ENCODE results near the gene CMTM7. TPM values are rescaled to one million over a fixed set of nuclear protein-coding genes. Genes with fewer than 3 reads are reported as not detected.

Gene CMTM7
- total and polyA plus RNA-seq, 10 of the 15 experiments (the other 5 are each of a cell fraction or from before 2014, with no cell fraction given): 3.7 to 36.4 (median 14.7) TPM

- TF ChIP-seq ZNF384 (IDR thresholded peaks at IDR 0.05; ENCODE audit: borderline replicate concordance, low read depth, low read length) (no peak), CBX5 (IDR thresholded peaks at IDR 0.05; ENCODE audit: low read depth) (no peak), TCF3 (IDR thresholded peaks at IDR 0.05; ENCODE audit: borderline replicate concordance, insufficient read depth, low read depth, low read length) (no peak), CEBPB (IDR thresholded peaks at IDR 0.05; ENCODE audit: borderline replicate concordance in 1 of 2, low read depth in 2 of 2, low read length in 2 of 2) (no peak), POLR2A (IDR thresholded peaks at IDR 0.05; ENCODE audit: low read depth, low read length) (no peak), TBL1XR1 (IDR thresholded peaks at IDR 0.05; ENCODE audit: low read depth, low read length) (no peak), RELA (IDR thresholded peaks at IDR 0.05; ENCODE audit: borderline replicate concordance, partially characterized antibody) (no peak), YBX1 (IDR thresholded peaks at IDR 0.05) (no peak), PAX8 (IDR thresholded peaks at IDR 0.05) (no peak), EP300 (IDR thresholded peaks at IDR 0.05; ENCODE audit: borderline replicate concordance in 1 of 2, control insufficient read depth in 1 of 2, low read depth in 2 of 2, low read length in 2 of 2) (no peak), NBN (IDR thresholded peaks at IDR 0.05) (no peak), ASH2L (IDR thresholded peaks at IDR 0.05; ENCODE audit: borderline replicate concordance, low read depth) (no peak), ZZZ3 (IDR thresholded peaks at IDR 0.05; ENCODE audit: control insufficient read depth, insufficient read length, low read depth) (no peak), JUNB (IDR thresholded peaks at IDR 0.05) (no peak), BHLHE40 (IDR thresholded peaks at IDR 0.05; ENCODE audit: borderline replicate concordance in 1 of 2, low read depth in 2 of 2, low read length in 1 of 2) (no peak), HDAC2 (IDR thresholded peaks at IDR 0.05) (no peak), BRCA1 (IDR thresholded peaks at IDR 0.05; ENCODE audit: low read depth, low read length) (no peak), BMI1 (IDR thresholded peaks at IDR 0.05; ENCODE audit: borderline replicate concordance) (peak; percentile 28; the same call in 1 of the 2 replicates), TCF7 (IDR thresholded peaks at IDR 0.05; ENCODE audit: borderline replicate concordance) (no peak), RUNX3 (IDR thresholded peaks at IDR 0.05; ENCODE audit: low read length) (peak; percentile 19; the same call in 1 of the 2 replicates), SIN3A (IDR thresholded peaks at IDR 0.05; ENCODE audit: low read depth, low read length) (no peak)
- TF ChIP-seq, protein P1, sequence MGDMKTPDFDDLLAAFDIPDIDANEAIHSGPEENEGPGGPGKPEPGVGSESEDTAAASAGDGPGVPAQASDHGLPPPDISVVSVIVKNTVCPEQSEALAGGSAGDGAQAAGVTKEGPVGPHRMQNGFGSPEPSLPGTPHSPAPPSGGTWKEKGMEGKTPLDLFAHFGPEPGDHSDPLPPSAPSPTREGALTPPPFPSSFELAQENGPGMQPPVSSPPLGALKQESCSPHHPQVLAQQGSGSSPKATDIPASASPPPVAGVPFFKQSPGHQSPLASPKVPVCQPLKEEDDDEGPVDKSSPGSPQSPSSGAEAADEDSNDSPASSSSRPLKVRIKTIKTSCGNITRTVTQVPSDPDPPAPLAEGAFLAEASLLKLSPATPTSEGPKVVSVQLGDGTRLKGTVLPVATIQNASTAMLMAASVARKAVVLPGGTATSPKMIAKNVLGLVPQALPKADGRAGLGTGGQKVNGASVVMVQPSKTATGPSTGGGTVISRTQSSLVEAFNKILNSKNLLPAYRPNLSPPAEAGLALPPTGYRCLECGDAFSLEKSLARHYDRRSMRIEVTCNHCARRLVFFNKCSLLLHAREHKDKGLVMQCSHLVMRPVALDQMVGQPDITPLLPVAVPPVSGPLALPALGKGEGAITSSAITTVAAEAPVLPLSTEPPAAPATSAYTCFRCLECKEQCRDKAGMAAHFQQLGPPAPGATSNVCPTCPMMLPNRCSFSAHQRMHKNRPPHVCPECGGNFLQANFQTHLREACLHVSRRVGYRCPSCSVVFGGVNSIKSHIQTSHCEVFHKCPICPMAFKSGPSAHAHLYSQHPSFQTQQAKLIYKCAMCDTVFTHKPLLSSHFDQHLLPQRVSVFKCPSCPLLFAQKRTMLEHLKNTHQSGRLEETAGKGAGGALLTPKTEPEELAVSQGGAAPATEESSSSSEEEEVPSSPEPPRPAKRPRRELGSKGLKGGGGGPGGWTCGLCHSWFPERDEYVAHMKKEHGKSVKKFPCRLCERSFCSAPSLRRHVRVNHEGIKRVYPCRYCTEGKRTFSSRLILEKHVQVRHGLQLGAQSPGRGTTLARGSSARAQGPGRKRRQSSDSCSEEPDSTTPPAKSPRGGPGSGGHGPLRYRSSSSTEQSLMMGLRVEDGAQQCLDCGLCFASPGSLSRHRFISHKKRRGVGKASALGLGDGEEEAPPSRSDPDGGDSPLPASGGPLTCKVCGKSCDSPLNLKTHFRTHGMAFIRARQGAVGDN (IDR thresholded peaks at IDR 0.05): no peak
- TF ChIP-seq, protein P2, sequence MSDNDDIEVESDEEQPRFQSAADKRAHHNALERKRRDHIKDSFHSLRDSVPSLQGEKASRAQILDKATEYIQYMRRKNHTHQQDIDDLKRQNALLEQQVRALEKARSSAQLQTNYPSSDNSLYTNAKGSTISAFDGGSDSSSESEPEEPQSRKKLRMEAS (IDR thresholded peaks at IDR 0.05; ENCODE audit: low read depth, low read length): no peak
These were observed 51.8 kb downstream of the CMTM7 start (continued) for GRCh38 chr3:32443478-32443877.
